WERI-Rb-1 (cell line): Measurements from ENCODE around the gene SIRPB2.
"Not testable (repeated sequence)": the region's sequence is repeated elsewhere in the genome, so short reads cannot be mapped to it uniquely, and the experiment has no call there.

ENCODE experiments used
- DNase-seq: peaks from one replicate; pipeline ENCODE4 v3.0.0-alpha.2; 2020
- H3K27ac ChIP-seq: fragments of 250-450 bp; sonication (Bioruptor Pico); 2 replicates; pipeline ENCODE4 v1.5.1; 2020; ENCODE audit warnings: mild to moderate bottlenecking, moderate library complexity
- H3K27me3 ChIP-seq: fragments of 250-450 bp; sonication (Bioruptor Pico); 2 replicates; pipeline ENCODE4 v1.5.1; 2021; ENCODE audit warnings: mild to moderate bottlenecking, low read depth, moderate library complexity; ENCODE audit not compliant: insufficient read depth, severe bottlenecking
- H3K36me3 ChIP-seq: fragments of 250-450 bp; sonication (Bioruptor Pico); 2 replicates; pipeline ENCODE4 v1.5.1; 2020; ENCODE audit warnings: mild to moderate bottlenecking, moderate library complexity
- H3K4me3 ChIP-seq: 2 replicates; pipeline ENCODE4 v1.5.1; 2011; ENCODE audit warnings: low read depth, mild to moderate bottlenecking, control low read depth, low read length
- H3K9me3 ChIP-seq: fragments of 250-450 bp; sonication (Bioruptor Pico); 2 replicates; pipeline ENCODE4 v1.5.1; 2021; ENCODE audit warnings: mild to moderate bottlenecking, moderate library complexity; ENCODE audit not compliant: severe bottlenecking
- CTCF ChIP-seq: IDR thresholded peaks from 2 replicates; pipeline ENCODE4 v1.5.1; 2011; ENCODE audit warnings: low read depth, mild to moderate bottlenecking, control low read depth, inconsistent platforms, low read length

SIRPB2 gene

DNA sequence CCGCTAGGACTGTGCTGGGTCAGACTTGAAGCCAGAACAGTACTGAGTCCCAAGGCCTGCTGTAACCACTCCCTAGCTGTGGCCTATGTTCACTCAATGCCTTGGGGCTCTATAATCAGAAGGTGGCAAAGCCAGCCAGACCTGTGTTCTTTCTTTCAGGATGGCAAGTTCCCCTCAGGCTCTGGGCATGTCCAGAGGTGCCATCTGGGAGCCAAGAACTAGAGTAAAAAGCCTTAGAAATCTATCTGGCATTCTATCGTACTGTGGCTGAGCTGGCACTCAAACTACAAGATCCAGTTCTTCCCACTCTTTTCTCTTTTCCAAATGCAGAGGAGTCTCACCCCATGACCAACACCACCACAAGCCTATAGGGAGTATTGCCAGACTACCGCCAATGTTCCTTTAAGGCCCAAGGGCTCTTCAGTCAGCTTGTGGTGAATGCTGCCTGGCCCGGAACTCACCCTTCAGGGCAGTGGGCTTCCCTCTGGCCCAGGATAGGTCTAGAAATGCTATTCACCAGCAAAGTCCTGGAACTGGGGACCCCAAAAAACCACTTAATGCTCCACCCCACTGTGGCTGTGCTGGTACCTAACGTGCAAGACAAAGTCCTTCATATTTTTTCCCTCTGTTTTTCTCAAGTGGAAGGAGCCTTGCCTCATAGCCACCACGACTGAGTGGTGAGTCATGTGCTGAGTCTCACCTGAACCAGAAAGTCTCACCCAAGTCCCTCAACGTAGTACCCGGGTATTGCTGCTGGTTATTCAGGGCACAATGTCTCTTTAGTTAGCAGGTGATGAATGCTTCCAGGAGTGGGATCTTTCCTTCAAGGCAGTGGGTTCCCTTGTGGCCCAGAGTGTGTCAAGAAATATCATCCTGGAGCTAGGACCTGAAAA is 8.6 kb upstream of the SIRPB2 start:
- H3K27ac ChIP-seq: no peak overlapping the region
- no peak overlapping the region for H3K4me3 ChIP-seq
- H3K27me3 ChIP-seq: peaks cover 7% of the 10 kb centered on the region
- no peak for TF ChIP-seq CTCF
- no peak for DNase-seq
- no peaks in the 10 kb centered on the region for H3K36me3 ChIP-seq
- H3K9me3 ChIP-seq: no peaks in the 10 kb centered on the region

GRCh38 chr20:1497371-1497770 is 6.2 kb upstream of the SIRPB2 start:
- not testable (repeated sequence) for H3K4me3 ChIP-seq, H3K36me3 ChIP-seq, H3K9me3 ChIP-seq, H3K27ac ChIP-seq
- peaks cover 15% of the 10 kb centered on the region for H3K27me3 ChIP-seq
- peak; percentile 16 for DNase-seq

DNA sequence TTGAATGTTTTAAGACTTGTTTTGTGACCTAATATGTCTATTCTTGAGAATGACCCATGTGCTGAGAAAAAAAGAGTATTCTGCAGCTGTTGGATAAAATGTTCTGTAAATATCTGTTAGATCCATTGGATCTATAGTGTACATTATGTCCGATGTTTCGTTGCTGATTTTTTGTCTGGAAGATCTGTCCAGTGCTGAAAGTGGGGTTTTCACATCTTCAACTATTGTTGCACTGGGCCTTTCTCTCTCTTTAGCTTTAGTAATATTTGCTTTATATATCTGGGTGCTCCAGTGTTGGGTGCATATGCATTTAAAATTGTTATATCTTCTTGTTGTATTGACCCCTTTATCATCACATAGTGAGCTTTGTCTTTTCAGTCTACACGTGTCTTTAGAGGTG is 5.7 kb upstream of the SIRPB2 start:
- DNase-seq: no peak
- Histone ChIP-seq H3K9me3 (peaks cover 2% of the 10 kb centered on the region), H3K4me3 (no peak overlapping the region), H3K27me3 (peaks cover 20% of the 10 kb centered on the region), H3K36me3 (no peaks in the 10 kb centered on the region), H3K27ac (no peak overlapping the region)
- TF ChIP-seq CTCF: no peak

DNA sequence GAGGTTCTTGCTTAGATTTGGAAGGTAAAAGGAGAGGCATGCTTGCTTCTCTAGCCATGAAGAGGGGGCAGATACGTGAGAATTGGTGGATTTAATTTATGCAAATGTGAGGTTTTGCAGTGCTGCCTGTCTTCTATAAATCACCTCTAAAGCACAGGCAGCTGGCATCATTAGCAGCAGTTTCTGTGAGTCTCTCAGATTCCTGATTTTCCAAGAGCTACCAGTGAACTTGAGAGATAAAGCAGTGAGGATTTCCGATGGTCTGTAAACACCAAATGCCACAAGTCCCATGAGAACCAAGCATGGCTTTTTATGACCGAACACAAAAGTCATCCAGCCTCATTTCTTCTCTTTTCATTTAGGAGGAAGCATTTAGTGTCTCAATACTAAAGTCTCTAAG is 3.2 kb upstream of the SIRPB2 start:
- no peak overlapping the region for H3K4me3 ChIP-seq
- peaks cover 2% of the 10 kb centered on the region for H3K9me3 ChIP-seq
- no peak for DNase-seq
- no peaks in the 10 kb centered on the region for H3K36me3 ChIP-seq
- H3K27me3 ChIP-seq: peaks cover 38% of the 10 kb centered on the region
- H3K27ac ChIP-seq: no peak overlapping the region
- no peak for TF ChIP-seq CTCF

- no peak for TF ChIP-seq CTCF
These were observed 2.3 kb upstream of the SIRPB2 start for GRCh38 chr20:1493536-1493935.

GRCh38 chr20:1491860-1492642 is 831 bp upstream of the SIRPB2 start:
- peaks cover 51% of the 10 kb centered on the region for H3K27me3 ChIP-seq
- H3K27ac ChIP-seq: no peak overlapping the region
- peaks cover 2% of the 10 kb centered on the region for H3K9me3 ChIP-seq
- DNase-seq: no peak
- H3K4me3 ChIP-seq: no peak overlapping the region
- no peaks in the 10 kb centered on the region for H3K36me3 ChIP-seq
- no peak for TF ChIP-seq CTCF

More at GRCh38 chr20:1493536-1493935, 2.3 kb upstream of the SIRPB2 start:
- DNase-seq: no peak
- Histone ChIP-seq H3K27ac (no peak overlapping the region), H3K27me3 (peaks cover 38% of the 10 kb centered on the region), H3K9me3 (peaks cover 2% of the 10 kb centered on the region), H3K4me3 (no peak overlapping the region), H3K36me3 (no peaks in the 10 kb centered on the region)
